ENCODE data around the gene ZC4H2. TPM values are rescaled to one million over a fixed set of nuclear protein-coding genes. Genes with fewer than 3 reads are reported as not detected.

Gene ZC4H2
- total and polyA plus RNA-seq, 2 of the 4 experiments (the other 2 are of a cell fraction): 10.6 to 13.6 TPM

DNA sequence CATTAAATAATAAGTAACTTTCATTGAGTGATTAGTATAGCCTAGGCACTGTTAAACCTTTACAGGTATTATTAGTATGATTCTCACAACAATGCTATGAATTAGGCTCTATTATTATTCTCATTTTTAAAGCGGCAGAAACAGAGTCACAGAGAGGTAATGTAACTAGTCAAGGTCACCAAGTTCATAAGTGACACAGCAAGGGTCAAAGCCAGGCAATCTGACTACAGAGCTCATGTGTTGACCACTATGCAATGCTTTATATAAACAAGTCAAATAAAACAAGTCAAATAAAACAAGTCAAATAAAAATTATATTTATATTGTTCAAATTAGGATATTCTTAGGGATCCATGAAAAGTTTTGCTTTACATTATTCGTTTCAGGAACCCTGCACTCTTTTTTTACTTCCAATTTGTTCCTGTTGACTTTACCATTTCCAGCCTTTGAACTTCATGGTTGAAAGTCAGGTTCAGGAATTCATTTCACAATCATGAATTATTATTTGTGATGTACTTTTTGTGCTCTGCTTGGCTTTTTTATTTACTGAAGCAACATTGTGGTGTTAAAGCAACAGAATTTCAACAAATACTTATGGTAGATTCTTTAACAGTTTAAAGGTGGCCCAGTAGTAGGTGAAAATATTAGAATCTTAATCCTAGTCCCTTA is 18.0 kb upstream of the ZC4H2 start:
- Histone ChIP-seq H2AFZ (replicated peaks; ENCODE audit: low read length, poor library complexity) (no peak overlapping the region), H3K79me1 (ENCODE audit: low read depth in 1 of 2, low read length in 2 of 2) (no peaks in the 10 kb centered on the region), H4K91ac (ENCODE audit: insufficient read depth, low read depth, low read length) (no peak overlapping the region), H2BK15ac (ENCODE audit: low read depth, low read length) (no peak overlapping the region), H3K4ac (ENCODE audit: low read depth, low read length) (no peak overlapping the region), H2AK5ac (ENCODE audit: low read depth, low read length) (no peak overlapping the region), H3K36me3 (ENCODE audit: control insufficient read depth, insufficient read depth, low read length) (no peaks in the 10 kb centered on the region), H3K4me1 (ENCODE audit: control insufficient read depth, insufficient read depth, low read length) (no peaks in the 10 kb centered on the region), H3K56ac (ENCODE audit: extremely low read depth, insufficient read depth, low read length) (no peak overlapping the region), H4K5ac (ENCODE audit: low read depth, low read length) (no peak overlapping the region), H3K23ac (ENCODE audit: low read depth, low read length) (no peak overlapping the region), H2BK5ac (ENCODE audit: low read depth, low read length, poor library complexity, severe bottlenecking) (no peak overlapping the region), H3K27me3 (ENCODE audit: control insufficient read depth, insufficient read depth, low read length) (no peaks in the 10 kb centered on the region), H2AK9ac (replicated peaks; ENCODE audit: low read depth, low read length, poor library complexity) (no peak overlapping the region), H3K4me3 (ENCODE audit: insufficient read depth, low read depth, low read length) (no peak overlapping the region), H3K4me2 (ENCODE audit: low read depth, low read length) (no peak overlapping the region), H3K18ac (ENCODE audit: low read depth, low read length) (no peak overlapping the region), H3K9me3 (ENCODE audit: control insufficient read depth, insufficient read depth, low read length) (peaks cover 2% of the 10 kb centered on the region; the same call in 1 of the 2 replicates), H4K8ac (ENCODE audit: low read depth in 2 of 2, low read length in 2 of 2) (no peak overlapping the region), H3K14ac (replicated peaks; ENCODE audit: low read depth, low read length) (no peak overlapping the region), H3K9me1 (ENCODE audit: insufficient read depth, low read length) (no peaks in the 10 kb centered on the region), H2BK120ac (ENCODE audit: low read depth, low read length) (no peak overlapping the region), H3K27ac (ENCODE audit: insufficient read depth, low read length) (no peak overlapping the region), H3K9ac (ENCODE audit: low read depth, low read length) (no peak overlapping the region), H4K20me1 (ENCODE audit: insufficient read depth, low read length) (no peaks in the 10 kb centered on the region), H2BK20ac (ENCODE audit: low read depth, low read length) (no peak overlapping the region)
- DNase-seq: no peak
- ChIA-PET POLR2A (ENCODE audit: unreplicated experiment) (no interaction called here), CTCF (no interaction called here)
- no CpG with 5 or more reads among the region's 2 CpGs for WGBS, 2 experiments (ENCODE audit: extremely low coverage in 2 of 2, insufficient read length in 1 of 2)
- BruUV-seq (replicated peaks): no TSS peak
- intact Hi-C loops (cut with micrococcal nuclease) (no loop called here), dilution Hi-C loops (cut with HindIII; ENCODE audit: low sequenced_read_pairs, unreplicated experiment) (no loop called here), in situ Hi-C loops (cut with MboI; ENCODE audit: low sequenced_read_pairs) (no loop called here)
- no peak for ATAC-seq (ENCODE audit: low read depth)
- TF ChIP-seq, protein P1, sequence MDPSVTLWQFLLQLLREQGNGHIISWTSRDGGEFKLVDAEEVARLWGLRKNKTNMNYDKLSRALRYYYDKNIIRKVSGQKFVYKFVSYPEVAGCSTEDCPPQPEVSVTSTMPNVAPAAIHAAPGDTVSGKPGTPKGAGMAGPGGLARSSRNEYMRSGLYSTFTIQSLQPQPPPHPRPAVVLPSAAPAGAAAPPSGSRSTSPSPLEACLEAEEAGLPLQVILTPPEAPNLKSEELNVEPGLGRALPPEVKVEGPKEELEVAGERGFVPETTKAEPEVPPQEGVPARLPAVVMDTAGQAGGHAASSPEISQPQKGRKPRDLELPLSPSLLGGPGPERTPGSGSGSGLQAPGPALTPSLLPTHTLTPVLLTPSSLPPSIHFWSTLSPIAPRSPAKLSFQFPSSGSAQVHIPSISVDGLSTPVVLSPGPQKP (IDR thresholded peaks at IDR 0.05; ENCODE audit: borderline replicate concordance, low read depth, low read length): no peak
- TF ChIP-seq MAFK (IDR thresholded peaks at IDR 0.05; ENCODE audit: low read depth, low read length) (no peak), RCOR1 (IDR thresholded peaks at IDR 0.05; ENCODE audit: insufficient replicate concordance, low read length) (no peak), CTCF (conservative IDR thresholded peaks at IDR 0.05; ENCODE audit: low read depth, low read length) (no peak), RFX5 (IDR thresholded peaks at IDR 0.05; ENCODE audit: low read depth, low read length) (no peak), NFE2L2 (IDR thresholded peaks at IDR 0.05; ENCODE audit: low read depth, low read length) (no peak), CHD1 (IDR thresholded peaks at IDR 0.05; ENCODE audit: low read depth, low read length) (no peak), POLR2A (IDR thresholded peaks at IDR 0.05; ENCODE audit: low read depth, low read length) (no peak), MXI1 (IDR thresholded peaks at IDR 0.05; ENCODE audit: borderline replicate concordance, low read depth, low read length) (no peak), SMC3 (IDR thresholded peaks at IDR 0.05; ENCODE audit: low read depth, low read length) (no peak), FOS (IDR thresholded peaks at IDR 0.05; ENCODE audit: low read depth, low read length) (no peak), RAD21 (IDR thresholded peaks at IDR 0.05; ENCODE audit: low read length) (no peak), MAZ (IDR thresholded peaks at IDR 0.05; ENCODE audit: borderline replicate concordance, low read depth, low read length) (no peak), CEBPB (IDR thresholded peaks at IDR 0.05; ENCODE audit: low read depth, low read length) (no peak), BHLHE40 (IDR thresholded peaks at IDR 0.05; ENCODE audit: low read depth, low read length) (no peak)
- TF ChIP-seq, protein P2, sequence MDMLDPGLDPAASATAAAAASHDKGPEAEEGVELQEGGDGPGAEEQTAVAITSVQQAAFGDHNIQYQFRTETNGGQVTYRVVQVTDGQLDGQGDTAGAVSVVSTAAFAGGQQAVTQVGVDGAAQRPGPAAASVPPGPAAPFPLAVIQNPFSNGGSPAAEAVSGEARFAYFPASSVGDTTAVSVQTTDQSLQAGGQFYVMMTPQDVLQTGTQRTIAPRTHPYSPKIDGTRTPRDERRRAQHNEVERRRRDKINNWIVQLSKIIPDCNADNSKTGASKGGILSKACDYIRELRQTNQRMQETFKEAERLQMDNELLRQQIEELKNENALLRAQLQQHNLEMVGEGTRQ (IDR thresholded peaks at IDR 0.05; ENCODE audit: low read depth, low read length): no peak

Data from IMR-90 (cell line).